GM20000 (cell line): ENCODE results near the gene MAST4.

Source experiments
- DNase-seq: peaks from one replicate; pipeline ENCODE4 v3.0.0; 2012; ENCODE audit warnings: low spot score
- TF ChIP-seq, protein P1 (sequence below): IDR thresholded peaks from 2 replicates; pipeline ENCODE4 v1.5.1; 2012; ENCODE audit warnings: mild to moderate bottlenecking, control low read depth; ENCODE audit errors: extremely low read depth, missing control alignments

Gene MAST4

DNA sequence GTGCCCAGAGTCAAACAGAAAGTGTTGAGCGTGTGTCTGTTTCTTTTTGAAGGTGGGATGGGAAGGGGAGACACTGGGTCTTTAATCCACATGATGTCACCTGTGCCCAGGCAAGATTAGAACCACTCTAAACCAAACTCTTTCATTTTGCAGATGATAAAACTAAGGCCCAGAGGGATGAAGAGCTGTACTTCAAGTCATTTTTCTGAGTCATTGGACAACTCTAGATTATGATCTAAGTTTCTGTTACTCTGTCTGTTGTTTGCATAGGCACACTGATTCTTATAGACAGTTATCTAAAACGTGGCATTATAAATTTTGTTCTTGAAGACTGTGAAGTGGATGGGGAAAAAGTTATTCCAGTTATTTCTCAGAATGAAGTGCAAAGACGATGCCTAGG lies 48.8 kb downstream of the MAST4 start:
- DNase-seq = no peak
- TF ChIP-seq, protein P1, sequence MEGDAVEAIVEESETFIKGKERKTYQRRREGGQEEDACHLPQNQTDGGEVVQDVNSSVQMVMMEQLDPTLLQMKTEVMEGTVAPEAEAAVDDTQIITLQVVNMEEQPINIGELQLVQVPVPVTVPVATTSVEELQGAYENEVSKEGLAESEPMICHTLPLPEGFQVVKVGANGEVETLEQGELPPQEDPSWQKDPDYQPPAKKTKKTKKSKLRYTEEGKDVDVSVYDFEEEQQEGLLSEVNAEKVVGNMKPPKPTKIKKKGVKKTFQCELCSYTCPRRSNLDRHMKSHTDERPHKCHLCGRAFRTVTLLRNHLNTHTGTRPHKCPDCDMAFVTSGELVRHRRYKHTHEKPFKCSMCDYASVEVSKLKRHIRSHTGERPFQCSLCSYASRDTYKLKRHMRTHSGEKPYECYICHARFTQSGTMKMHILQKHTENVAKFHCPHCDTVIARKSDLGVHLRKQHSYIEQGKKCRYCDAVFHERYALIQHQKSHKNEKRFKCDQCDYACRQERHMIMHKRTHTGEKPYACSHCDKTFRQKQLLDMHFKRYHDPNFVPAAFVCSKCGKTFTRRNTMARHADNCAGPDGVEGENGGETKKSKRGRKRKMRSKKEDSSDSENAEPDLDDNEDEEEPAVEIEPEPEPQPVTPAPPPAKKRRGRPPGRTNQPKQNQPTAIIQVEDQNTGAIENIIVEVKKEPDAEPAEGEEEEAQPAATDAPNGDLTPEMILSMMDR = no peak

DNA sequence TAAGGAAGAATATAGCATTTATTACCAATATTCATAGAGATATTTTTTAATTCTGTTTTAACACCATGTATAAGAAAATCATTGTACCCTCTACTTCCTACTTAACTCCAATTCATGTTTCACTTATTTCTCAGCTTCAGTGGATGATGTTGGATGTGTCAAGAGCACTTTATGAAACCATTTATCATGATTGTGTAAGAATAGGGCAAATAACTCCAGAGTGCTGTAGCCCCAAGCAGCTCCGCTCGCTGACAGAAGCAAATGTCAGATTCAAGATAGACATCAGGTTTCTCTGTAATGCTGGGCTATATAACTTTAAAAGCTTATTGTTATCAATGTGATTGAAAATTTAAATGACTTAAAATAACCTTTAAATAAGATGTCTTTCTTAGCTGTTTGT lies 50.4 kb downstream of the MAST4 start:
- no peak for DNase-seq
- TF ChIP-seq, protein P1 = no peak

DNA sequence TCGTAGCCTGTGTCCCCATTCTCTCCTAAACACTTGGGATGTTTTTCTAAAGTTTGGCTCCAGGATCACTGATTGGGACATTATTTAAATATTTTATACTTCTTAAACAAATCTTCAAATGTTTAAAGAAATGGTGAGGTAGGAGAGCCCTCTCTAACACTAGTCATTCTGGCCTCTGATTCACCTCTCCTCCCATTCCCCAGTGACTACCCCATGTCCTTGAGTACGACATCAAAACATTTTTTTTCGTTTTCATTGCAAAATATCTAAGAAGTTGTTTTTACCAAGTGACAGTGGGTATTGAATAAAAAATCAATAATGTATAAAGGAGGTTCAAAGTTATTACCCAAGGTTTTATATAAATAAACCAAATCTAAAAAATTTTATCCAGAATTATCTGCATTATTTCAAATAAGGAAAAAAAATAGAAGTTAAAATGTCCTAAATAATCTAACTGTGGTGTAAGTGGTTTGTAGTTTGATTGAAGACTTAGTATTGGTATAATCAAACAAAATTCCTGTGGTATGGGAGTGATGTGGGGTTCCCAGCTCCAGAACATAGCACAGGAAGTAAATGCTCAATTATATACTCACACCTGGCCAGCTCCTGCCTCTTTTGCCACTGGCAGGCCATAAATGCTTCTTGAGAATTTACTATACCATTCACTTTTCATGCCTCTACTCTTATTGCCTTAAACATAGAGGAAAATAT lies 51.1 kb downstream of the MAST4 start:
- no peak for DNase-seq
- TF ChIP-seq, protein P1 = no peak

DNA sequence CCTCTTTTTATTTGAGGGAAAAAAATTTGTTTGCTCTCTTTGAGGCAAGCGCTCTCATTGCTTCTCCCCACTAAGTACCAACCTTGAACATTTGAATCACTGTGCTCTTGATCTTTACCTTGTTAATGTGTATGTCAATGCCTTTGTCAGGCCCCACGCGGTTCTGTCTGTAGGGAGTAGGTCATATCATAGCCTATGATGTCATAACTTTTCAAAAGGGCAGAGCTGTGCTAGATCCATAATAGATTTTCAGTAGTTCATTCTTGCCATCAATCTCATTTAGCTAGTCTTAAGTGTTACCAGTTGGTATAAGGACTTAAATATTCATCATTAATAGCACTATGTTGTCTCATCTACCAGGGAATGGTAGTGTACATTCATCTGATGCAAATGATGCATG lies 56.6 kb downstream of the MAST4 start:
- TF ChIP-seq, protein P1 = no peak
- no peak for DNase-seq

DNA sequence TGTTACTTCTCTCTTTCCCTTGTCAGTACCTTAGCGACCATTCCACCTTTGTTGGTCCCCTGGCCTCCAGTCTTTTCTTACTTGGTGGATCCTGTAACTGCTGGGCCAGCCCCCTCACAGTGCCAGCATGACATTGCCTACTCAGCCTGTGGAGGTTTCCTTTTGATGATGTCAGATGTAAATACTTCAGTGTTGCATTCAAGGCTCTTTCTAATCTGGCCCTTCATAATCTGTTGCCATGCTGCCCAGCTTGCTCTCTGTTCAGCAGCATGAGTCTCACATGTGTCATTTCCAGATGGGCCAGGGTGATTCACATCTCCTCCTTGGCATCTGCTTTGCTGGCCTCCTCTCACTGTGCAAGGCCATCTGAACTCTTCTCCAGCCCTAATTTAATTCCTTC lies 57.1 kb downstream of the MAST4 start:
- no peak for DNase-seq

DNA sequence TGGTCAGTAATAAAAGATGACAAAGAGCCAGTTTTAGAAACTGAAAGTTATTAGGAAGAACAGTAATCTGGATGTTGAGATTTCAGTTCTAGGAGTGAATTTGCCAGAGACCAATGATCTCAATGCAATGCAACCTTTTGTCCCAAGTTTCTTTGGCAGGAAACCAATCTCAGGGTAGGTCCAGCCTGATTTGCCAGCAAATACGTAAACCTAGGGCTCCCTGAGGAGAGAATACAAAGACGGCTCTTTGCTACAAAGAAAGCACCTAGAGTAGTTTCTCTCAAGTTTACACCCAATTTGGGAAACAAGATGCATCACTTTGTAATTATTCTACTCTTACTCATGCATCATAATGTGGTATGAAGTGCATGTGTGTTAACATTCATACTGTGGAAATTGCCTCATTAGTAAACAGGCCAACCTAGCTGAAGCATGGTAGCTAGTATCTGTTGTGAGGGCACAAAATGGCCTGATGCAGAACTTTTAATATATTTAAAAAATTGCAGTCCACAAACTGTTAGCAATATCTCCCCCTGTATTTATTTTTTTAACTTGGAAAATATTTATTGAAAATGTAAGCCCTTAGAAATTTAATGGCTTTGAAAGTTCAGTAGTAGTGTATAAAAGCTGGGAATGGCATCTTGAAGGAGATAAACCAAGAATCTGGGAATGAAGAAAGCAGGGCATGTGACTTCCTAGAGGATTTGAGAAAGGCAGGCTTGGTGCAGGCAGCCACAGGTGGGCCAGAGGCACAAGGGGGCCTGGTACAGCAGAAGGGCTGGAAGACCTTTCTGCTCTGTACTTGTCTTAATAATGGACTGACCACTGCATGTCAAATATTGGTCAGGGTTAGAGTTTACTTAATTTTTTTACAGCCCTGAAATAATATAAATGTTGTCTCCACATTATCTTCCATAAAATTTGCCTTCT lies 59.5 kb downstream of the MAST4 start:
- TF ChIP-seq, protein P1 = no peak
- no peak for DNase-seq

More for the DNA sequence above, 57.1 kb downstream of the MAST4 start:
- TF ChIP-seq, protein P1 = no peak

DNA sequence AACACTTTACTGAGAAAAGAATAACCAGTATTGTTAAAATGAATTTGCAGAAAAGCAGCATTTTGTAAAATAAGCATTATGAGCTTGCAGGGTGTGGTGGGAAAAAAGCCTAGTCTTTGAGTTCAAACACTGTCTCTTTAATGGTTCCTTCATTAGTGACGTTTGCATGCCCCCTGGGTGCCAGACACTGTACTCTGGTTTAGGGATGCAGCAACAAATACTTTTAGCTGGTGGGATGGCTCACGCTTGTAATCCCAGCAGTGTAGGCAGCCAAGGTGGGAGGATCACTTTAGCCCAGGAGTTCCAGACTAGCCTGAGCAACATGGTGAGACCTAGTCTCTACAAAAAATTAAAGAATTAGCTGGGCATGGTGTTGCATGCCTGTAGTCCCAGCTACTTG lies 62.3 kb downstream of the MAST4 start:
- TF ChIP-seq, protein P1 = no peak
- DNase-seq = no peak
